ENCODE results near the gene ROBO1.

DNA sequence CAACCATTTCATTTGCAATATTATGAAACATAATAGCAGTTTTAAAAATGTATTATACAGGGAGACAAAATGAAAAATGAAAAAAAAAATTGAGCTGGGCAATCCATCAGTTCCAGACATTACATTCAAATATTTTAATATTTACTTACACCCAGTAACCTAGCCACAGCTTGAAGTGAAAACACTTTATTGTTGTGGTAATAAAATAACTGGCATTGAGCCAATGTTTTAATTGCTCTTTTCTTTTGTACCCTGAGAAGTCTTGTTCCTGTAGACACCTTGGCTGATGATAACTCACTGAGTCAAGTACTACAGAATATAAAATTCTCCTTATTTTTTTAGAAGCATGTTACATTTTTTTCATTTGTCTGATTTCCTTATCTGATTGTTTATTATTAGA is 180.6 kb downstream of the ROBO1 start:
- no peak for TF ChIP-seq EZH2 (IDR thresholded peaks at IDR 0.05; ENCODE audit: borderline replicate concordance, low read depth, low read length, poor library complexity, severe bottlenecking)
- TF ChIP-seq, protein P1, sequence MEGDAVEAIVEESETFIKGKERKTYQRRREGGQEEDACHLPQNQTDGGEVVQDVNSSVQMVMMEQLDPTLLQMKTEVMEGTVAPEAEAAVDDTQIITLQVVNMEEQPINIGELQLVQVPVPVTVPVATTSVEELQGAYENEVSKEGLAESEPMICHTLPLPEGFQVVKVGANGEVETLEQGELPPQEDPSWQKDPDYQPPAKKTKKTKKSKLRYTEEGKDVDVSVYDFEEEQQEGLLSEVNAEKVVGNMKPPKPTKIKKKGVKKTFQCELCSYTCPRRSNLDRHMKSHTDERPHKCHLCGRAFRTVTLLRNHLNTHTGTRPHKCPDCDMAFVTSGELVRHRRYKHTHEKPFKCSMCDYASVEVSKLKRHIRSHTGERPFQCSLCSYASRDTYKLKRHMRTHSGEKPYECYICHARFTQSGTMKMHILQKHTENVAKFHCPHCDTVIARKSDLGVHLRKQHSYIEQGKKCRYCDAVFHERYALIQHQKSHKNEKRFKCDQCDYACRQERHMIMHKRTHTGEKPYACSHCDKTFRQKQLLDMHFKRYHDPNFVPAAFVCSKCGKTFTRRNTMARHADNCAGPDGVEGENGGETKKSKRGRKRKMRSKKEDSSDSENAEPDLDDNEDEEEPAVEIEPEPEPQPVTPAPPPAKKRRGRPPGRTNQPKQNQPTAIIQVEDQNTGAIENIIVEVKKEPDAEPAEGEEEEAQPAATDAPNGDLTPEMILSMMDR (conservative IDR thresholded peaks at IDR 0.05; ENCODE audit: low read depth, low read length) = no peak

Data from A673 (cell line).